GM18951 (cell line): Measurements from ENCODE around the gene TP53RK.

ENCODE experiments used
- POLR2A ChIP-seq: IDR thresholded peaks from 4 replicates; pipeline ENCODE4 v1.6.1; 2011; ENCODE audit warnings: mild to moderate bottlenecking; ENCODE audit not compliant: insufficient read length, insufficient read depth; ENCODE audit errors: extremely low read depth
- in situ Hi-C: fragments of 300-500 bp; cut with MboI; formaldehyde crosslinking; loops from one replicate; pipeline ENCODE4 v1.12.0; 2022; ENCODE audit warnings: low sequenced_read_pairs, mixed read lengths, inconsistent platforms; ENCODE audit not compliant: unreplicated experiment

Gene TP53RK

GRCh38 chr20:46689082-46689753 lies at the start of gene TP53RK:
Gene TP53RK (minus strand): TSS chr20:46689444. CDS start chr20:46689414, 30 bp downstream.
- peak; percentile 71 for TF ChIP-seq POLR2A
- in situ Hi-C loops = loop anchor here (10.0 kb wide), 1 partner anchor 164 kb away; no protein-coding TSS in a partner anchor

DNA sequence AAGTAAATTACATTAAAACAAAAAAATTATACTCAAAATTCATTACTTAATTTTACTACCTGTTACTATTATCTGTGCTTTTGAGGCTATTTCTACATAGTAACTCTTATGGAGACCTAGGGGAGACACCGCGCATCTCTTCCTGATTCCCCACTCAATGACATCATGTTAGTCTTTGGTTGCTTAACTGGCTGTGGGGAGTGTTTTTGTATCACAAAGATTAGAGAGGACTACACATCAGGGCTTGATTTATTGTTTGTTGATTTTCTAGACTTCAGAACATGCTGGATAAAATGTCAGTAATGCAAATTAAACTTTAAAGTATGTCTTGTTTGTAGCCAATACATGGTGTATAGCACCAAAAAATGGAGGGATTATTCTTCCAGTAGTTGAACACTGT lies 46.2 kb upstream of the TP53RK start:
- TF ChIP-seq POLR2A = no peak
- in situ Hi-C loops = no loop called here

GRCh38 chr20:46731770-46732169 lies 42.5 kb upstream of the TP53RK start:
- TF ChIP-seq POLR2A = no peak
- in situ Hi-C loops = no loop called here

DNA sequence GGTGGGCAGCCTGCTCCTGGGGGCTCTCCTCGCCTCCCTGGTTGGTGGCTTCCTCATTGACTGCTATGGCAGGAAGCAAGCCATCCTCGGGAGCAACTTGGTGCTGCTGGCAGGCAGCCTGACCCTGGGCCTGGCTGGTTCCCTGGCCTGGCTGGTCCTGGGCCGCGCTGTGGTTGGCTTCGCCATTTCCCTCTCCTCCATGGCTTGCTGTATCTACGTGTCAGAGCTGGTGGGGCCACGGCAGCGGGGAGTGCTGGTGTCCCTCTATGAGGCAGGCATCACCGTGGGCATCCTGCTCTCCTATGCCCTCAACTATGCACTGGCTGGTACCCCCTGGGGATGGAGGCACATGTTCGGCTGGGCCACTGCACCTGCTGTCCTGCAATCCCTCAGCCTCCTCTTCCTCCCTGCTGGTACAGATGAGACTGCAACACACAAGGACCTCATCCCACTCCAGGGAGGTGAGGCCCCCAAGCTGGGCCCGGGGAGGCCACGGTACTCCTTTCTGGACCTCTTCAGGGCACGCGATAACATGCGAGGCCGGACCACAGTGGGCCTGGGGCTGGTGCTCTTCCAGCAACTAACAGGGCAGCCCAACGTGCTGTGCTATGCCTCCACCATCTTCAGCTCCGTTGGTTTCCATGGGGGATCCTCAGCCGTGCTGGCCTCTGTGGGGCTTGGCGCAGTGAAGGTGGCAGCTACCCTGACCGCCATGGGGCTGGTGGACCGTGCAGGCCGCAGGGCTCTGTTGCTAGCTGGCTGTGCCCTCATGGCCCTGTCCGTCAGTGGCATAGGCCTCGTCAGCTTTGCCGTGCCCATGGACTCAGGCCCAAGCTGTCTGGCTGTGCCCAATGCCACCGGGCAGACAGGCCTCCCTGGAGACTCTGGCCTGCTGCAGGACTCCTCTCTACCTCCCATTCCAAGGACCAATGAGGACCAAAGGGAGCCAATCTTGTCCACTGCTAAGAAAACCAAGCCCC lies 36.2 kb upstream of the TP53RK start:
- no peak for TF ChIP-seq POLR2A
- in situ Hi-C loops = no loop called here

DNA sequence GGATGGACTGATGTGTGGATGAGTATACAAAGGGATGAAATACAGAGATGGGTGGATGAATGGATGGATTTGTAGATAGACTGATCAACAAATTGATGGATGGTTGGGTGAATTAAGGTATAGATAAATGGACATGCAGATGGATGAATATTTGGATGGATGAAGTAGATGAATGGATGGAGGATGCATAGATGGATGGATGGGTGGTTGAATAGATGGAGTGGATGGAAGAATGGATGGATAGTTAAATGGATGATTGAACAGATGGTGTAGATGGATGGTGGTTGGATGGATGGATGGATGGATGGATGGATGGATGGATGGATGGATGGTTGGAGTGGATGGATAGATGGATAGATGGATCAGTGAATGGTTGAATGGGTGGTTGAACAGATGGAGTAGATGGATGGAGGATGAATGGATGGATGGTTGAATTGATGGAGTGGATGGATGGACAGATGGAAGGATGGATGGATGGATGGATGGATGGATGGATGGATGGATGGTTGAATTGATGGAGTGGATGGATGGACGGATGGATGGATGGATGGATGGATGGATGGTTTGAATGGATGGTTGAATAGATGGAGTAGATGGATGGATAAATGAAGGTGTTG lies 35.2 kb upstream of the TP53RK start:
- in situ Hi-C loops = no loop called here
- no peak for TF ChIP-seq POLR2A

GRCh38 chr20:46723039-46723438 lies 33.8 kb upstream of the TP53RK start:
- in situ Hi-C loops = no loop called here
- TF ChIP-seq POLR2A = no peak

GRCh38 chr20:46722450-46722849 lies 33.2 kb upstream of the TP53RK start:
- in situ Hi-C loops = no loop called here
- no peak for TF ChIP-seq POLR2A

DNA sequence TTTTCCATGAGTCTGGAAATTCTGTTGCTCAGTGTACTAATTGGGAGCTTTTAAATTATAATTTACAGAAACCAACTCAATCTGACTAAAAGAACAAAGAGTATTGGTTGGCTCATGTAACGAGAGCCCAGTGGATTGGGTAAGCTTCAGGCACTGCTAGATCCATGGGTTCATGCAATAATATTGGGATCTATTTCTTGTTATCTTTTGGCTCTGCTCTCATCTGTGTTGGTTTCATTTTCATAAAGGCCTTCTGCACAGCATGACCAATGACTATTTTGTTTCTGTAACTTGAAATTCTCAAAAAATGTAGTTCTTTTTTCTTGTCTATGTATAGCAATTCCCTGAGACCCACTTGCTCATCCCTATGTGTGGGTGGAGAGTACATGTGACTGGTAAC lies 32.2 kb upstream of the TP53RK start:
- in situ Hi-C loops = no loop called here
- no peak for TF ChIP-seq POLR2A

- TF ChIP-seq POLR2A = no peak
Measured at GRCh38 chr20:46720776-46721425, 31.7 kb upstream of the TP53RK start.

DNA sequence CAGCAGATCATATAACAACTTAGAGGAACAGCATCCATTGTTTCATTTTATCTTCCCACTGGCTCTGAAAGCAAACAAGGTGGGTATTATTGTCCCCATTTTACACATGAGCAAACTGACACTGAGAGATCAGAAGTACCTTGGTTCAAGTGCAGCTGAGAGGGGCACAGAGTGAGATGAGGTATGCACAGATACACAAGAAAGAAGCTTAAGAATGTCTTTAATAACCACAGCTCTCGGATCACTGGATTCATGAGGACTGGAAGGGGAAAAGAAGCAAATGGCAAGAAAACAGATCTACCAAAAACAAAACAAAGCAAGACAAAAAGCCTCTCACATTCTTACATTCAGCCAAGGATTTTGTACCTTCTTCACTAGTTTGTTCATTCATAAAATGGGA lies 30.8 kb upstream of the TP53RK start:
- TF ChIP-seq POLR2A = no peak
- in situ Hi-C loops = no loop called here

More at GRCh38 chr20:46720776-46721425, 31.7 kb upstream of the TP53RK start:
- in situ Hi-C loops = no loop called here

GRCh38 chr20:46717818-46718541 lies 28.7 kb upstream of the TP53RK start:
- TF ChIP-seq POLR2A = no peak
- in situ Hi-C loops = no loop called here

- in situ Hi-C loops = no loop called here
Measured at GRCh38 chr20:46715292-46715756, 26.1 kb upstream of the TP53RK start.

More at GRCh38 chr20:46715292-46715756, 26.1 kb upstream of the TP53RK start:
- TF ChIP-seq POLR2A = no peak
